Activated CD4-positive, alpha-beta T cell treated with anti-CD3 and anti-CD28 coated beads, Interleukin-2, amount 10 ng/mL, durations not matched to agents 24 days and 14 days (primary cell): ENCODE results near the gene ELAPOR1. TPM values are rescaled to one million over a fixed set of nuclear protein-coding genes. Genes with fewer than 3 reads are reported as not detected.
"Not testable (repeated sequence)": the region's sequence is repeated elsewhere in the genome, so short reads cannot be mapped to it uniquely, and the experiment has no call there.

Source experiments
- DNase-seq: peaks from one replicate; pipeline ENCODE4 v3.0.0; 2022
- H3K27ac Mint-ChIP-seq: one replicate; pipeline ENCODE4 v1.8.0; 2022; ENCODE audit warnings: mild to moderate bottlenecking, mixed read lengths
- H3K27me3 Mint-ChIP-seq: one replicate; pipeline ENCODE4 v1.8.0; 2022; ENCODE audit warnings: mixed read lengths
- H3K36me3 Mint-ChIP-seq: one replicate; pipeline ENCODE4 v1.8.0; 2022; ENCODE audit warnings: low read depth, mild to moderate bottlenecking, mixed read lengths
- H3K4me1 Mint-ChIP-seq: one replicate; pipeline ENCODE4 v1.8.0; 2021; ENCODE audit warnings: mixed read lengths
- H3K4me3 Mint-ChIP-seq: one replicate; pipeline ENCODE4 v1.8.0; 2022; ENCODE audit warnings: mild to moderate bottlenecking, moderate library complexity, mixed read lengths
- H3K9me3 Mint-ChIP-seq: one replicate; pipeline ENCODE4 v1.8.0; 2021; ENCODE audit warnings: mixed read lengths
- intact Hi-C: fragments of 100-400 bp; cut with micrococcal nuclease; formaldehyde crosslinking; loops from one replicate; pipeline ENCODE4 v1.15.1; 2023
- total RNA-seq: library from RNA; stranded (reverse); gene quantifications from 2 replicates; pipeline ENCODE4 v1.2.3, GENCODE V29; 2022

Gene ELAPOR1
- total RNA-seq, 1 donor from 2014 or later: 32.0 TPM

- H3K4me3 Mint-ChIP-seq: no peak overlapping the region
- H3K4me1 Mint-ChIP-seq: peaks cover 16% of the 10 kb centered on the region
- no peaks in the 10 kb centered on the region for H3K27me3 Mint-ChIP-seq
- intact Hi-C loops: no loop called here
- no peak overlapping the region for H3K27ac Mint-ChIP-seq
- DNase-seq: no peak
- H3K36me3 Mint-ChIP-seq: no peaks in the 10 kb centered on the region
- H3K9me3 Mint-ChIP-seq: no peaks in the 10 kb centered on the region
These were observed 22.0 kb downstream of the ELAPOR1 start for GRCh38 chr1:109135940-109136339.

GRCh38 chr1:109136766-109137165, 22.9 kb downstream of the ELAPOR1 start:
- intact Hi-C loops: no loop called here
- Mint-ChIP-seq H3K4me3 (no peak overlapping the region), H3K27me3 (no peaks in the 10 kb centered on the region), H3K27ac (no peak overlapping the region), H3K36me3 (no peaks in the 10 kb centered on the region), H3K4me1 (peaks cover 13% of the 10 kb centered on the region), H3K9me3 (no peaks in the 10 kb centered on the region)
- DNase-seq: no peak

GRCh38 chr1:109137958-109138357, 24.0 kb downstream of the ELAPOR1 start:
- no peaks in the 10 kb centered on the region for H3K36me3 Mint-ChIP-seq
- H3K4me1 Mint-ChIP-seq: peaks cover 13% of the 10 kb centered on the region
- intact Hi-C loops: no loop called here
- no peaks in the 10 kb centered on the region for H3K27me3 Mint-ChIP-seq
- no peaks in the 10 kb centered on the region for H3K9me3 Mint-ChIP-seq
- H3K4me3 Mint-ChIP-seq: no peak overlapping the region
- no peak for DNase-seq
- no peak overlapping the region for H3K27ac Mint-ChIP-seq

- Mint-ChIP-seq H3K4me3 (no peak overlapping the region), H3K27me3 (no peaks in the 10 kb centered on the region), H3K36me3 (no peaks in the 10 kb centered on the region), H3K4me1 (peaks cover 13% of the 10 kb centered on the region), H3K27ac (no peak overlapping the region), H3K9me3 (no peaks in the 10 kb centered on the region)
- DNase-seq: no peak
- intact Hi-C loops: no loop called here
These were observed 24.4 kb downstream of the ELAPOR1 start for GRCh38 chr1:109138358-109138757.

GRCh38 chr1:109140392-109140791, 26.5 kb downstream of the ELAPOR1 start:
- no peak overlapping the region for H3K4me3 Mint-ChIP-seq
- no peaks in the 10 kb centered on the region for H3K27me3 Mint-ChIP-seq
- no peaks in the 10 kb centered on the region for H3K36me3 Mint-ChIP-seq
- H3K4me1 Mint-ChIP-seq: peaks cover 4% of the 10 kb centered on the region
- H3K9me3 Mint-ChIP-seq: no peaks in the 10 kb centered on the region
- no peak overlapping the region for H3K27ac Mint-ChIP-seq
- intact Hi-C loops: no loop called here
- DNase-seq: no peak

- no peaks in the 10 kb centered on the region for H3K36me3 Mint-ChIP-seq
- intact Hi-C loops: no loop called here
These were observed 28.3 kb downstream of the ELAPOR1 start for GRCh38 chr1:109142260-109142659.

GRCh38 chr1:109142725-109143124, 28.8 kb downstream of the ELAPOR1 start:
- H3K4me1 Mint-ChIP-seq, H3K27me3 Mint-ChIP-seq, intact Hi-C loops, DNase-seq, H3K36me3 Mint-ChIP-seq, H3K4me3 Mint-ChIP-seq, H3K9me3 Mint-ChIP-seq, H3K27ac Mint-ChIP-seq: not testable (repeated sequence)

More at GRCh38 chr1:109142260-109142659, 28.3 kb downstream of the ELAPOR1 start:
- Mint-ChIP-seq H3K4me3 (no peak overlapping the region), H3K27me3 (no peaks in the 10 kb centered on the region), H3K9me3 (no peaks in the 10 kb centered on the region), H3K27ac (no peak overlapping the region), H3K4me1 (no peaks in the 10 kb centered on the region)
- no peak for DNase-seq

- Mint-ChIP-seq H3K27me3 (no peaks in the 10 kb centered on the region), H3K27ac (no peak overlapping the region), H3K36me3 (no peaks in the 10 kb centered on the region), H3K4me3 (no peak overlapping the region), H3K4me1 (no peaks in the 10 kb centered on the region), H3K9me3 (no peaks in the 10 kb centered on the region)
- intact Hi-C loops: no loop called here
- no peak for DNase-seq
These were observed 35.2 kb downstream of the ELAPOR1 start for GRCh38 chr1:109148987-109149561.

GRCh38 chr1:109149874-109150601, 36.1 kb downstream of the ELAPOR1 start:
- H3K27me3 Mint-ChIP-seq: no peaks in the 10 kb centered on the region
- intact Hi-C loops: no loop called here
- no peaks in the 10 kb centered on the region for H3K4me1 Mint-ChIP-seq
- H3K9me3 Mint-ChIP-seq: no peaks in the 10 kb centered on the region
- H3K4me3 Mint-ChIP-seq: no peak overlapping the region
- DNase-seq: no peak
- no peaks in the 10 kb centered on the region for H3K36me3 Mint-ChIP-seq
- no peak overlapping the region for H3K27ac Mint-ChIP-seq

- H3K4me1 Mint-ChIP-seq: no peaks in the 10 kb centered on the region
- no peaks in the 10 kb centered on the region for H3K9me3 Mint-ChIP-seq
- H3K27me3 Mint-ChIP-seq: no peaks in the 10 kb centered on the region
- no peaks in the 10 kb centered on the region for H3K36me3 Mint-ChIP-seq
- no peak overlapping the region for H3K4me3 Mint-ChIP-seq
- H3K27ac Mint-ChIP-seq: no peak overlapping the region
- DNase-seq: no peak
- intact Hi-C loops: no loop called here
These were observed 37.5 kb downstream of the ELAPOR1 start for GRCh38 chr1:109151146-109151990.

- no peaks in the 10 kb centered on the region for H3K9me3 Mint-ChIP-seq
- no peaks in the 10 kb centered on the region for H3K4me1 Mint-ChIP-seq
- no peaks in the 10 kb centered on the region for H3K27me3 Mint-ChIP-seq
- no peak for DNase-seq
- no peaks in the 10 kb centered on the region for H3K36me3 Mint-ChIP-seq
- no peak overlapping the region for H3K4me3 Mint-ChIP-seq
- H3K27ac Mint-ChIP-seq: no peak overlapping the region
- intact Hi-C loops: no loop called here
These were observed 38.3 kb downstream of the ELAPOR1 start for GRCh38 chr1:109152196-109152595.

GRCh38 chr1:109156916-109157385, 43.0 kb downstream of the ELAPOR1 start:
- intact Hi-C loops: no loop called here
- Mint-ChIP-seq H3K27me3 (no peaks in the 10 kb centered on the region), H3K4me3 (no peak overlapping the region), H3K9me3 (no peaks in the 10 kb centered on the region), H3K4me1 (peaks cover 6% of the 10 kb centered on the region), H3K36me3 (peaks cover under 1% of the 10 kb centered on the region), H3K27ac (no peak overlapping the region)
- DNase-seq: no peak

GRCh38 chr1:109158433-109158832, 44.5 kb downstream of the ELAPOR1 start:
- Mint-ChIP-seq H3K4me3 (no peak overlapping the region), H3K27me3 (no peaks in the 10 kb centered on the region), H3K36me3 (peaks cover 2% of the 10 kb centered on the region), H3K9me3 (no peaks in the 10 kb centered on the region), H3K27ac (no peak overlapping the region), H3K4me1 (peaks cover 17% of the 10 kb centered on the region)
- intact Hi-C loops: no loop called here
- no peak for DNase-seq

- peaks cover 2% of the 10 kb centered on the region for H3K36me3 Mint-ChIP-seq
- H3K27ac Mint-ChIP-seq: no peak overlapping the region
- intact Hi-C loops: no loop called here
- DNase-seq: no peak
- H3K4me3 Mint-ChIP-seq: no peak overlapping the region
- peaks cover 19% of the 10 kb centered on the region for H3K4me1 Mint-ChIP-seq
- no peaks in the 10 kb centered on the region for H3K9me3 Mint-ChIP-seq
- no peaks in the 10 kb centered on the region for H3K27me3 Mint-ChIP-seq
These were observed 45.4 kb downstream of the ELAPOR1 start for GRCh38 chr1:109159326-109159725.
